ENCODE results near the gene CCL27.

CCL27 gene

DNA sequence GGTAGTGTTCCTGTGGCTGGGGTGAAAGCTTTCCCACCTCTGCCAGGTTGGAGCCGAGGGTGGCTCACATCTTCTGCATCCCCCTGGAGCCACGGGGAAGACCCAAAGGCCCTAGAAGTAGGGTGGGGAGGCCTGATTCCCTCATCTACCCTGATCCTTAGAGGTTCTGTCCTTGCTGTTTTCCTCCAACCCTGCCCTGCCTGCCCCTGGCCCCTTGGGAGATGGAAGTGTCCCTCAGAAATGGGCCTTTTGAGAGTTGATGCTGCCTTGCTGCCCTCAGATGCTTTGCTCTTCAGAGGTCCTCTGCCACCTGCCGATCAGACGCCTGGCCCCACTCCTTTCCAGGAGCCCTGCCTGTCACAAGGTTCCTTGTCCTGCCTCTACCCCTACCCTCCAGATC, 22.4 kb upstream of the CCL27 start:
- DNase-seq (ENCODE audit: low read depth, low spot score): no peak

DNA sequence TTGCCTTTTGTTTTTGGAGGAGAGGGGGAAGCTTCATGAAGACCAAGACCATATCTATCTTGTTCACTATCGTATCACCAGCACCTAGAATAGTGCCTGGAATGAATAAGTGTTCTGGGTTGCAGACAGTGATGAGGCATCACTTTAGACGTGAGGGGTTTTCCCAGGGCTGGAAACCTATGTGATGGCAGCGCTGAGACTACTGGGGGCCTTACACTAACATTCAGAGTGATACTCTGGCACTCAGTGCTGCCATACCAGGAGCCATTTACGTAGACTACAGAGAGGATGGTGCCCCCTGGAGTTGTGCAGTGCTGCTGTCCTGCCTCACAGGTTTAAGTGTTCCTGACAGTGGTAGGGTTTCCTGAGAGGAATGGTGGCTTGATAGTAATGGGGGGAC, 21.7 kb upstream of the CCL27 start:
- DNase-seq (ENCODE audit: low read depth, low spot score): no peak

- no peak for DNase-seq (ENCODE audit: low read depth, low spot score)
Measured at GRCh38 chr9:34675869-34676268, 13.4 kb upstream of the CCL27 start.

- peak; percentile 91 for DNase-seq (ENCODE audit: low read depth, low spot score)
Measured at GRCh38 chr9:34675048-34675714, 12.7 kb upstream of the CCL27 start.

DNA sequence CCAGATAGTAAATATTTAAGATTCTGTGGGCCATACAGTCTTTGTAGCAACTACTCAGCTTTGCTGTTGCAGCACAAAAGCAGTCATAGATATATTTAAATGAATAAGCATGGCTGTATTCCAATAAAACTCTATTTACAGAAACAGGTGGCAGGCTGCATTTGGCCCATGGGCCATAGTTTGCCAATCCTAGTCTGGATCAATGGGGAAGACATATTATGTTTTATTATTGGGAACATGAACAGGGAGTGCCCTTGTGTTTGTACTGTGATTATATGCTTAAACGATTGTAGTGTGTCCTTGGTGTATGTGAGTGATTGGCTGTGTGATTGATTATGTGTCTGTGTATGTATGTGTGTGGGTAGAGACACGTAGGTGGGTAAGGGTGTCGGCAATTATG, 12.0 kb upstream of the CCL27 start:
- no peak for DNase-seq (ENCODE audit: low read depth, low spot score)

- DNase-seq (ENCODE audit: low read depth, low spot score): peak; percentile 75
Measured at GRCh38 chr9:34671307-34671706, 8.8 kb upstream of the CCL27 start.

DNA sequence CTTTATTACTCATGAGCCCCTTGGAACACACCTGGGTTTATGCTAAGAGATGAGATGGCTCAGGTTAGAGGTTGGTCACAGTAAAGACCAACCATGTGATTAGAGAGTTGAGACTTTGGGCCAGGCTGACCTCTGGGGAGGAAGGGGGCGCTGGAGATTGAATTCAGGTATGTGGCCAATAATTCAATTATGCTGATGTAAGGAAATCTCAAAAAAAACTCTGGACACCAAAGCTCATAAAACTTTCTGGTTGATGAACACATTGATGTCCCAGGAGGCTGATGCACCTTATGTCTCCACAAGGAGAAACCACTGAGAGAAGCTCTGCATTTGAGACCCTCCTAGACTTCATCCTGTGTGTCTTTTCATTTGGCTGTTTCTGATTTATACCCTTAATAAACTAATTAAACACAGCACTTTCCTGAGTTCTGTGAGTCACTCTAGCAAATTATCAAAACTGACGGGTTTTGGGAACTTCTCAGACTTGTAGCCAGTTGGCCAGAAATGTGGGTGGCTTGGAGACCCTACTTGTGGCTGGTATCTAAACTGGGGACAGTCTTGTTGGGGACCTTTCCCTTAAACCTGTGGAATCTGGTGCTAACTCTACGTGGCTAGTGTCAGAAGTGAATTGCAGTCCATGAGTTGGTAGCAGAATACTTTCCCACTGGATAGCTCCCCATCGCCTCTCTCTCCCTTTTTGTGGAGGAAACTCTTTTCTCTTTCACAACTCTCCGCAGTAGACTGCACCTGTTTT, 7.5 kb upstream of the CCL27 start:
- DNase-seq (ENCODE audit: low read depth, low spot score): no peak

DNA sequence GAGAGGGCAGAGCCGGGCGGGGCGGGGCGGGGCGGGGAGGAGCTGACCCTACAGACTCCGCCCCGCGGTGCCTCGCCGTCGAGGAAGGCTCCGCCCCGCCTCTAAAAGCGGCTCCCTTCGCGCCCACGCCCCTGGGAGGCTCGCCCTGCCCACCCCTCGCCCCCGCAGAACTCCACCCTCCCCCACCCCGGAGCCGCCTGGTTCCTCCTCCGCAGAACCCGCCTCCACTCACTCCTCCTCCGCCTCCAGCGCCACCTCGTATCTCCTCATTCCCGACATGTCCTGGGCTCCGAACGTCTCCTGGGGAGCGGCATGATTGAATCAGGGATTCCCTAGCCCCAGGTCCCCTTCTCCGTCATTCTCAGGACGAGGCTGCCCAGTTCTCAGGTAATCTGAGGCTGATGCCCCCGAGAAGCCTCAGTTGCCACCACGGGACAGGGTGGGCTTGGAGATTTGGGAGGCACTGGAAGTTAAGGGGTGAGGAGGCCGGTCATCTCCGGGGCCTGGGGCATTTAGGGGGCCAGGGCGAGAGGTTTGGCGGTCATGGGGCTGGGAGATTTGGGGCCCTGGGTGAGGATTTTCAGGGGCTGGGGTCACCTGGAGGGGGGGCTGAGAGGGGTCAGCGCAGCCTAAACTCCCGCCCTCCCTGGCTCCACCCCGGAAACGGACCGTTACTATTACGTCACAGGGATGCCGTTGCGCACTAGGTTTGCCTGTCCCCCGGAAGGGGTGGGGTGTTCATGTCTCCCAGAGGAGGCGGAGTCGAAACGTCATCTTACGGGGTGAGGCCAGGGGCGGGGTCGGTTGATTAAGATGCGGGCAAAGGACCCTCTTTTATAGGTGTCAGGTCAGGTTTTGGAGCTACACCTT, 3.2 kb upstream of the CCL27 start:
- DNase-seq (ENCODE audit: low read depth, low spot score): peak; percentile 93

DNA sequence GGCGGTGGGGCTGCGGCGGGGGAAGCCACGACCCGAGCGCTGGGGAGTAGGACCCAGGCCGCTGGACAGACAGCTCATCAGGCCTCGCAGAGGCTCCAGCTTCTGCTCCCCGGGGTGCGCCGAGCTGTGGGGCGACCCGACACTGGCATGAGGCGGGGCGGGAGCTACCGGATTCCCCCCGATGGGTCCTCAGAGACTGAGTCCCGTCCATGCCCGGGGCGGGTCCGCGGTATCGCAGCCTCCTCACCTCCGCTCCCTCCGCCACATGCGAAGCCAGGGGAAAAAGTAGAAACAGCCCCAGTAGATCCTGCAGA, 2.6 kb upstream of the CCL27 start:
- DNase-seq (ENCODE audit: low read depth, low spot score): no peak

DNA sequence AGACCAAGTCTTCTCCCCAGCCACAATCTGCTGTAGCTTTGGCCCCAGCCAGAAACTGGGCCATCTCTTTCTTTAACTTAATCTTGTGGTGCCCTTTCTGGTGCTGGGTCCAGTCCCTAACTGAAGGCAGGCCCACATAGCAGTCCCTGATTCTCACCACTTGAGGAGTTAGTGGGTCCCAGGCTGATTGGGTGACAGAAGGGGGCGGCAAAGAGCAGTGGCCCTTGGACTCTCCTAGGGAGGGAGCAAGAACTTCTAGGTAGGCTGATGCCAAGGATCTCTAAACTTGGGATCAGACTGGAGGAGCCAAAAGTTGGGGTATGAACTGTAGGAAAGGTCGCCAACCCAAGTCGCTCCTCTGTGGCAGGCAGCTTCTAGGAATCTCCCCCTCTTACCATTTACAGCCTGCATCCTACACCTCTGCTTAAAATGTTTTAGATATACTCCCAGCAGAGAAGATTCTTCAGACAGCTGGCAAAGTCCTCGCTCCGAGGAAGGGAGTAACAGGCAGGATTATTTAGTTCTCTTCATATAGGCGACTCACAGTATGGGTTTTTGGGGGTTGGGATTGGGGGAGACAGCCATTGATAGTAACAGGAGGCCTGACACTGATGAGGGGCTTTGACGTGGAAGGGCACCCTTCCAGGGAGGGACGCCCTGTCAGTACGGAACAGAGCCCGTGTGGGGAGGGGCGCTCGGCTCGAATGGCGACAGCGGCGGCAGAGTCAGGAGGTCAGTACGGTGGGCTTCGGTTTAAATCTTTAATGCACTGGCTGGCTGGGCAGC, 2.0 kb upstream of the CCL27 start:
- DNase-seq (ENCODE audit: low read depth, low spot score): peak; percentile 88

DNA sequence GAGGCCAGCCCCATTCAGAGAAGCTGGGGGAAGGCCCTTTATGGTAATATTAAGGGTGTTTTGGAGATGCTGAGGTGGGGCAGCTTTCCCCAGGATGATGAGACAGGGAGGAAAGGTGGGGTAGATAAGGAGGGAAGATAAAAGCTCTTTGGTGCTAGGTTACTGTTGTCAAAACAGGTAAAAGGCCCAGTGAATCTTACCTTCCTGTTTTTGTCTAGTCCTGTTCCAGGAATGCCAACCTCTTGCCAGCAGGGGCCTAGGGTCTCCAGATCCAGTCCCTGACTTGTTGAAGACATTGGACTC, 797 bp upstream of the CCL27 start:
- DNase-seq (ENCODE audit: low read depth, low spot score): no peak

GRCh38 chr9:34659592-34660253, 2.7 kb downstream of the CCL27 start:
- no peak for DNase-seq (ENCODE audit: low read depth, low spot score)

DNA sequence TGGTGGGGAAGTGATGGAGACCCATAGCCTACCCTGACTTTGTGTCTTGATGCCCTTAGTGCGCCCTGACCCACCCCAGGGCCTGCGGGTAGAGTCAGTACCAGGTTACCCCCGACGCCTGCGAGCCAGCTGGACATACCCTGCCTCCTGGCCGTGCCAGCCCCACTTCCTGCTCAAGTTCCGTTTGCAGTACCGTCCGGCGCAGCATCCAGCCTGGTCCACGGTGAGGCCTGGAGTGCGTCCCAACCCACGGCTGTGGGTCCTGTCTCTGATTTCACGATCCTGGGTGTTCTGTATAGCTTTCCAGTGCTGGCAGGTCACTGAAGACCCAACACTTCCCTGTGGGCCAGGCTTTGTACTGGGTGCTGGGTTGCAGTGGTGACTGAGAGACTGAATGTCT, 4.0 kb downstream of the CCL27 start:
- DNase-seq (ENCODE audit: low read depth, low spot score): no peak

DNA sequence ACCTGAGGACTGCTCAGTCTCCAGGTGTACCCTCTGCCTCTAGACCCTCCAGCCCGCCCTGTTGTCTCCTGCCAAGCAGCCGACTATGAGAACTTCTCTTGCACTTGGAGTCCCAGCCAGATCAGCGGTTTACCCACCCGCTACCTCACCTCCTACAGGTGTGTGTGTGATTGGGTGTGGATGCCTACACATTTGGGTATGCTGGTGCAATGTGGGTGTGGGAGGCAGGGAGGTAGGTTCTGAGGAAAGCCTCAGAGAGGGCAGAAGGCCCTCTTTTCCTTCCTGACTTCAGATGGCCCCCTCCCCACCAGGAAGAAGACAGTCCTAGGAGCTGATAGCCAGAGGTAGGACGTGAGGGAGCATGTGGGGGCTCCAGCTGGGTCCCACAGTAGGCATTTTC, 5.5 kb downstream of the CCL27 start:
- no peak for DNase-seq (ENCODE audit: low read depth, low spot score)

DNA sequence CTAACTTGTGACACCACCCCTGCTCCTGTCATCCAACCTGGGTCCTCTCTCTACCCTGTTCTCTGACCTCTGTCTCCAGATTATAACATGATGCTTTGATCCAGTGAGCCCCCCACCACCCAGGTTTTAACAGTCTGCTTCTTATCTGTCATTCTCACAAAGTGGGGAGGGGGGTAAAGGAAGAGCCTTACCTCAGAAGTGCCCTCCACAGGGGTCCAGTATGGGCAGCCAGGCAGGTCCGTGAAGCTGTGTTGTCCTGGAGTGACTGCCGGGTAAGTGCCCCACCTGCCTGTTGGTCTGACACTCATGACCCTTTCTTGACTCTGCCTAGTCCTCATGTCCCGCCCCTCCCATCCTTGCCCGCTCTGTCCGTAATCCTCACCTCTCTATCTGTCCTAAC, 7.1 kb downstream of the CCL27 start:
- DNase-seq (ENCODE audit: low read depth, low spot score): no peak

DNA sequence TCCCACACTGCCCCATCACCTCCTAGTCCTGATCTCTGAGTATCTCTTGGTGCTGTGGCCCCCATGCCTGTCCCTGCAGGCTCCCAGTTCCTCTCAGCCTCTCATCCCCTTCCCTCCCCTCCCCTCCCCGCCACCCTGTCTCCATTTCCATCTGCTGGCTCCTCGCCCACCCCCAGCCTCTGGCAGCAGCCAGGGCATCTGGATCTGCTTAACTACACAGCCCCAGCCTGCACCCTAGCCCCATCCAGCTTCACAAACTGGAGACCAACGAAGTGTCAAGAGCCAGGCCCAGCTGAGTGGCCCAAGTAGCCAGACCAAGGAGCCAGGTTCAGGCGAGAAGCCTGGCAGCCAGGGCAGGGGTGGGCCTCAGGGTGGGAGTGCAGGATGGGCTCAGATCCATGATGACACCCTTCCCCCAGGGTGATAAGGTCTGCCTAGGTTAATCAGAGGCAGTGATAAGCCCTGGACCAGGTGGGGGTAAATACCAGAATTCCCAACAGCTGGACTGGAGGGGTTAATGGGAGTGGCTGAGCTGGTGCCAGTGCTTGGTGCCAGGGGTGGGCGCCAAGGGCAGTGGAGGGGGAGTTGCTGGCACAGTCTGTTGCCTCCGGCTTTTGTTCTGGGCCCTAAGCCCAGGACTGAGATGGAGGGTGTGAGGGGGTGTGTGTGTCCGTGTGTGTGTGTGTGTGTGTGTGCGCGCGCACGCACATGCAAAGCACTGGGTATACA, 8.0 kb downstream of the CCL27 start:
- DNase-seq (ENCODE audit: low read depth, low spot score): no peak

GRCh38 chr9:34653151-34654072, 9.0 kb downstream of the CCL27 start:
- no peak for DNase-seq (ENCODE audit: low read depth, low spot score)

- no peak for DNase-seq (ENCODE audit: low read depth, low spot score)
Measured at GRCh38 chr9:34652602-34653000, 9.9 kb downstream of the CCL27 start.

DNA sequence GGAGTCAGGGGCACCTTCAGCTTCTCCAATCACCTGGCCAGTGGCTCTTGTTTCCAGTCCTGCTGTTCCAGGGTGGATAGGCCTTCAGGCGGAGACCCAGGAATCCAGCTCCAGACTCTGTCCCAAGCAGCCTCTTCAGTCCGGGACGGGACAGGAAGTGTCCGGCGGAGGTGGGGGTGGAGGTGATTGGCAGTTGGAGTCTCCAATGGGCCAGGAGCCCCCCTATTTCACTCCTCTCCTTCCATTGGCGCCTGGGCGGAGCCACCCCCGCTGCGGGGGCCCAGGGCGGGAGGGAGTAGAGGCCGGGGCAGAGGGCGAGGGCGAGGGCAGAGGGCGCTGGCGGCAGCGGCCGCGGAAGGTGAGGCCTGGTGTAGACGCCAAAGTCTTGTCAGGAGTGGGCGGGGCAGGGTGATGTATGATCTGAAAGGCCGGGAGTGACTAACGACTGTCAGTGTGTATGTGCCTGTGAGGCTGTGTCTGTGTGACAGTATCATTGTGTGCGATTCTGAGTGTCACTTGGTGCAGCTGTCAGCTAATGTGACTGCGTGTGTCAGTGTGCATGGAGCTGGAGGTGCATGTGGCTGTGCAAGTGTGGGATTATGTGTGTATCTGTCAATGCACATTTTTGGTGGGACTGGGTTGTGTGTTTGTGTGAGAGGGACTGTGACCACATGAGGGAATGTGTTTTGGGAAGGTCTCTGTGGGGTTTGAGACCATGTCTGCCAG, 10.4 kb downstream of the CCL27 start, which contains the start of gene IL11RA:
Gene IL11RA, plus strand, starts transcription at position 310 of the 726 bp plus-strand sequence. CDS start 3,033 bp downstream, outside the sequence.
- peak; percentile 98 for DNase-seq (ENCODE audit: low read depth, low spot score)
